Heart left ventricle (tissue), 16 donors: ENCODE data around the gene TOGARAM1. TPM values are rescaled to one million over a fixed set of nuclear protein-coding genes. Genes with fewer than 3 reads are reported as not detected.

Experiments
- ATAC-seq, 4 donors: fragments of 200-7000 bp; cut with Tn5 transposase; one replicate each; pipeline ENCODE4 v1.9.1; 2020 to 2022; ENCODE audit warnings: moderate library complexity in 4 of 4, mild to moderate bottlenecking in 3 of 4, moderate number of reproducible peaks in 1 of 4
- DNase-seq, 5 donors: peaks; one replicate each; pipeline ENCODE4 v3.0.0-alpha.2; 2020
- H3K27ac ChIP-seq, 12 donors: fragments of 200-600 bp; sonication (generic) in 4 of 12; one replicate each; pipeline versions ENCODE4 v1.5.0 to v1.8.0; 2016 to 2022; ENCODE audit warnings: mild to moderate bottlenecking in 2 of 12
- H3K27me3 ChIP-seq, 9 donors: fragments of 200-600 bp; sonication (generic) in 2 of 9; one replicate each; pipeline versions ENCODE4 v1.5.1 to v1.8.0; 2016 to 2022; ENCODE audit warnings: mild to moderate bottlenecking in 3 of 9
- H3K36me3 ChIP-seq, 9 donors: fragments of 200-600 bp; sonication (generic) in 2 of 9; one replicate each; pipeline versions ENCODE4 v1.5.0 to v1.8.0; 2018 to 2022; ENCODE audit warnings: mild to moderate bottlenecking in 2 of 9
- H3K4me1 ChIP-seq, 12 donors: fragments of 200-600 bp; sonication (generic) in 4 of 12; one replicate each; pipeline versions ENCODE4 v1.5.0 to v1.8.0; 2016 to 2022; ENCODE audit warnings: mild to moderate bottlenecking in 3 of 12
- H3K4me3 ChIP-seq, 12 donors: fragments of 200-600 bp; sonication (generic) in 4 of 12; one replicate each; pipeline versions ENCODE4 v1.5.0 to v1.8.0; 2017 to 2022; ENCODE audit warnings: mild to moderate bottlenecking in 9 of 12, moderate library complexity in 4 of 12
- H3K9me3 ChIP-seq, 12 donors: fragments of 200-600 bp; sonication (generic) in 4 of 12; one replicate each; pipeline versions ENCODE4 v1.5.0 to v1.8.0; 2016 to 2022; ENCODE audit warnings: mild to moderate bottlenecking in 1 of 12
- CTCF ChIP-seq, 12 donors: fragments of 200-600 bp; sonication (generic) in 4 of 12; IDR thresholded peaks; one replicate each; pipeline versions ENCODE4 v1.5.0 to v1.8.0; 2018 to 2022; ENCODE audit warnings: antibody characterized with exemption in 12 of 12, mild to moderate bottlenecking in 5 of 12
- POLR2A ChIP-seq, 2 donors: fragments of 450-650 bp; IDR thresholded peaks; one replicate each; pipeline ENCODE4 v1.6.1; 2017; ENCODE audit warnings: antibody characterized with exemption in 2 of 2, mild to moderate bottlenecking in 2 of 2, moderate library complexity in 2 of 2
- WGBS, 4 donors: extraction: QIAGEN DNeasy Blood & Tissue Kit in 2 of 4; methylation state at CpG; one replicate each; pipeline versions ENCODE4 v1.1.5 to v1.1.7; 2013 to 2018; 5-methylcytosine and 5-hydroxymethylcytosine counted together
- intact Hi-C, 10 donors: fragments of 100-400 bp; cut with DNase I; formaldehyde crosslinking; loops; one replicate each; pipeline versions ENCODE4 v1.11.1 to v1.14.2; 2022
- polyA plus RNA-seq, 2 donors: library from polyadenylated mRNA; stranded (reverse); fragments of 200-250 nt; gene quantifications; one replicate each; pipeline ENCODE4 v1.2.3, GENCODE V29; 2013
- total RNA-seq, 9 donors: library from RNA; depleted of rRNA in 2 of 9; stranded (reverse); fragments of >200 nt in 2 of 9; fragmentation: NEBNext Ultra II Directional in 3 of 9; extraction: Animal tissue kit (Norgen Biotek cat#: 25700) in 3 of 9; gene quantifications; one replicate each; pipeline versions ENCODE4 v1.1.0 to v1.2.4, GENCODE V29; 2016 to 2023
- donor health status: ischemic (EF 13 %, LVEDD 7.1; RV severe dilation, severe dysfunction).
- donor health status: healthy with polysubstance abuse.
- donor health status: DM: no; HTN: yes; CAD: no.
- donor health status: DM: no; HTN: no; CAD: no.
- donor health status: ischemic (EF 25% LVEDD 6.9; RV normal size, moderate dysfunction).
- donor health status: ischemic (EF 25% LVEDD 5.7; RV mildly dilated, moderate dysfunction).
- donor health status: healthy.
- donor health status: DM: yes; HTN: yes; CAD: no.
- donor health status: ischemic (EF 35%, LVEDD 5.7; RV mildly dilated, moderate dysfunction).
- donor health status: nonischemic (EF 11% LVEDD 7.7; RV severe dilation, severe dysfunction).
- donor health status: DM: yes; HTN: yes; CAD: no.
- donor health status: PGD.
- donor health status: ischemic (EF 29% LVEDD 5.4; RV normal size, mild dysfunction).
- donor health status: nonischemic (EF 23%, LVEDD 6.1; RV moderate dilation, normal function).

Gene TOGARAM1
- total and polyA plus RNA-seq, 11 donors, result 2.7 to 24.0 (median 18.4) TPM

- Histone ChIP-seq H3K4me1 (peaks cover 0 to 32% (median 16%) of the 10 kb centered on the region in 12 donors), H3K27ac (no peak overlapping the region), H3K36me3 (peaks cover 0 to 5% (median 0%) of the 10 kb centered on the region in 9 donors), H3K9me3 (peaks cover 0 to 15% (median 3%) of the 10 kb centered on the region in 12 donors), H3K4me3 (no peak overlapping the region), H3K27me3 (no peaks in the 10 kb centered on the region)
- TF ChIP-seq CTCF (IDR thresholded peaks at IDR 0.05), result no peak
- no peak for TF ChIP-seq POLR2A (IDR thresholded peaks at IDR 0.05)
- ATAC-seq, result no peak
- intact Hi-C loops, result loop anchor here in 1 of 10 donors (2.0 kb wide), 1 partner anchor 19 kb away; no protein-coding TSS in a partner anchor
- 94 to 97% (median 95%) methylated on average over 4 of the region's 4 CpGs for WGBS, 4 donors
- no peak for DNase-seq
These were observed 9.5 kb downstream of the TOGARAM1 start for GRCh38 chr14:44971459-44971858.

- WGBS, 4 donors, result 55 to 65% (median 58%) methylated on average over 2 of the region's 2 CpGs
- H3K9me3 ChIP-seq, result no peaks in the 10 kb centered on the region
- intact Hi-C loops, result no loop called here
- no peak overlapping the region for H3K4me3 ChIP-seq
- no peak for DNase-seq
- no peak overlapping the region for H3K27ac ChIP-seq
- no peak for TF ChIP-seq POLR2A (IDR thresholded peaks at IDR 0.05)
- no peak for TF ChIP-seq CTCF (IDR thresholded peaks at IDR 0.05)
- no peaks in the 10 kb centered on the region for H3K36me3 ChIP-seq
- no peak for ATAC-seq
- H3K27me3 ChIP-seq, result no peaks in the 10 kb centered on the region
- peaks cover 0 to 32% (median 17%) of the 10 kb centered on the region in 12 donors for H3K4me1 ChIP-seq
These were observed 17.3 kb downstream of the TOGARAM1 start for GRCh38 chr14:44979273-44979672.

GRCh38 chr14:44979740-44980356, 17.9 kb downstream of the TOGARAM1 start:
- TF ChIP-seq POLR2A (IDR thresholded peaks at IDR 0.05), result no peak
- TF ChIP-seq CTCF (IDR thresholded peaks at IDR 0.05), result no peak
- intact Hi-C loops, result no loop called here
- ATAC-seq, result peak in 3 of 4 donors; percentile 60 to 67 (median 63)
- Histone ChIP-seq H3K4me3 (no peak overlapping the region), H3K4me1 (peaks cover 0 to 32% (median 17%) of the 10 kb centered on the region in 12 donors), H3K27ac (peak overlapping the region in 1 of 12 donors; percentile 14), H3K9me3 (no peaks in the 10 kb centered on the region), H3K36me3 (no peaks in the 10 kb centered on the region), H3K27me3 (no peaks in the 10 kb centered on the region)
- DNase-seq, result peak in 4 of 5 donors; percentile 27 to 65 (median 46)

- Histone ChIP-seq H3K27me3 (no peaks in the 10 kb centered on the region), H3K27ac (no peak overlapping the region), H3K4me1 (peaks cover 0 to 32% (median 17%) of the 10 kb centered on the region in 12 donors), H3K9me3 (no peaks in the 10 kb centered on the region), H3K4me3 (no peak overlapping the region), H3K36me3 (no peaks in the 10 kb centered on the region)
- ATAC-seq (no peak), DNase-seq (no peak)
- WGBS, 4 donors, result 59 to 67% (median 64%) methylated on average over 3 of the region's 3 CpGs
- no peak for TF ChIP-seq POLR2A (IDR thresholded peaks at IDR 0.05)
- TF ChIP-seq CTCF (IDR thresholded peaks at IDR 0.05), result no peak
- intact Hi-C loops, result no loop called here
These were observed 19.2 kb downstream of the TOGARAM1 start for GRCh38 chr14:44981198-44981597.
